GM13976 (cell line): ENCODE data around the gene ARMC9.
"Not testable (repeated sequence)": the region's sequence is repeated elsewhere in the genome, so short reads cannot be mapped to it uniquely, and the experiment has no call there.

Experiments used
- DNase-seq: peaks from one replicate; pipeline ENCODE4 v3.0.0; 2012; ENCODE audit warnings: low spot score
- CTCF ChIP-seq: IDR thresholded peaks from 2 replicates; pipeline ENCODE4 v1.5.1; 2012; ENCODE audit warnings: borderline replicate concordance, mild to moderate bottlenecking; ENCODE audit not compliant: insufficient read depth; ENCODE audit errors: extremely low read depth, missing control alignments, control extremely low read depth
- in situ Hi-C: fragments of 300-500 bp; cut with MboI; formaldehyde crosslinking; loops from one replicate; pipeline ENCODE4 v1.12.0; 2022; ENCODE audit warnings: low sequenced_read_pairs, mixed read lengths, inconsistent platforms; ENCODE audit not compliant: unreplicated experiment

The ARMC9 gene

GRCh38 chr2:231246171-231246842 lies 47.9 kb downstream of the ARMC9 start:
- in situ Hi-C loops = no loop called here
- DNase-seq = no peak
- TF ChIP-seq CTCF = no peak

GRCh38 chr2:231250146-231250545 lies 51.7 kb downstream of the ARMC9 start:
- no peak for TF ChIP-seq CTCF
- no peak for DNase-seq
- in situ Hi-C loops = no loop called here

GRCh38 chr2:231250698-231251097 lies 52.3 kb downstream of the ARMC9 start:
- in situ Hi-C loops = no loop called here
- no peak for DNase-seq
- TF ChIP-seq CTCF = no peak

DNA sequence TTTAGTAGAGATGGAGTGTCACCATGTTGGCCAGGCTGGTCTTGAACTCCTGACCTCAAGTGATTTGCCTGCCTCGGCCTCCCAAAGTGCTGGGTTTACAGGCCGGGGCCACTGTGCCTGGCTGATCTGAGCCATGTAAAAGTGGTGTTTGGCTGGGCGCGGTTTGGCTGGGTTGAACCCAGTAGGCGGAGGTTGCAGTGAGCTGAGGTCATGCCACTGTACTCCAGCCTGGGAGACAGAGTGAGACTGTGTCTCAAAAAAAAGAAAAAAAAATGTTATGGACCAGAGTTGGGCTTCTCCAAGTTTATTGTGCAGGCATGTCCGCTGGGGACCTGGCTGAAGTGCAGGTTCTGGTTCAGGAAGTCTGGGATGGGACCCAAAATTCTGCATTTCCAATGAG lies 54.9 kb downstream of the ARMC9 start:
- in situ Hi-C loops = not testable (repeated sequence)

DNA sequence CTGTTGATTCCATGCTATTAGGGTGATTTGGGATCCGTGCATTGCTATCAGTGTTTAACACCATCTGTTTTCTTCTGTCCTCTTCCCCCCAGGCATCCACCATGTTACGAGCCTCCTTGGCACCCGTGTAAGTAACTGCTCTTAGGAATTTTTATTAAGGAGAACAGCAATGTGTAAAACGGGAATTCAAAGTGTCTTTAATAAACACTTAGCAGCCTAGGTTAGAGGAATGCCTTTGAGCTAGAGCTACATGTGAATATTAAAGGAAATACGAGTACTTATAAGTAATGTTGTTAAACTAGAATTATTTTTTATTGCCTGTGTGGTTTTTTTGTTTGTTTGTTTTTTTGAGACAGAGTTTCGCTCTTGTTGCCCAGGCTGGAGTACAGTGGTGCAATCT lies 58.1 kb downstream of the ARMC9 start:
- no peak for DNase-seq
- TF ChIP-seq CTCF = no peak
- in situ Hi-C loops = no loop called here

More for the DNA sequence above, 54.9 kb downstream of the ARMC9 start:
- not testable (repeated sequence) for DNase-seq

DNA sequence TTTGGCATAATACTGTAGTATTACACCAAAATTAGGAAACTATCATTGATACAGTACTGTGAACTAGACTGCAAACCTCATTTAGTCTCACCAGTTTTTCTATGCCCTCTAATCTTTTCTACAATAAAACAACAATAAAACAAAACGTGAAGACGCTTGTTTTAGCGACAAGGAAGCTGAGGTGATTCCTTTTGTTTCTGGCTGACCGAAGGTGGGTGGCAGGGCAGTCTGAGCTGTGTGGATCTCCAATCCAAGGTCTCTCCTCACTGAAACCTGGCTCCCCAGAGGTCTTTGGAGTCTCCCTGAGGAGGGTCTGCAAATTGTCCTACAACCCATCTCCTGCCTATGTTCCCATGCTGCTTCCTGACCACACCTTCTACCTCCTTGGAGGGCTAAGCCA lies 59.3 kb downstream of the ARMC9 start:
- no peak for TF ChIP-seq CTCF
- in situ Hi-C loops = no loop called here
- no peak for DNase-seq

- in situ Hi-C loops = no loop called here
- TF ChIP-seq CTCF = no peak
Observed at GRCh38 chr2:231258701-231259100, 60.3 kb downstream of the ARMC9 start.

More at GRCh38 chr2:231258701-231259100, 60.3 kb downstream of the ARMC9 start:
- no peak for DNase-seq
